Activated T-cell treated with anti-CD3 and anti-CD28 coated beads, Interleukin-2, amount 50 U/mL, for 72 hours (primary cell): ENCODE data around the gene DDX49. TPM values are rescaled to one million over a fixed set of nuclear protein-coding genes. Genes with fewer than 3 reads are reported as not detected.
A peak's percentile ranks its signal among the peaks of the same experiment; 100 is the strongest.

Experiments
- ATAC-seq, 2 donors: fragments of 150-1000 bp; cut with Tn5 transposase; replicated peaks in 1 of 2; 2 replicates each; pipeline ENCODE4 v1.10.0; 2021; ENCODE audit warnings: moderate library complexity in 2 of 2, mild to moderate bottlenecking in 1 of 2
- DNase-seq, 2 donors: peaks; one replicate each; pipeline ENCODE4 v3.0.0; 2021 to 2022; ENCODE audit warnings: mixed read lengths in 1 of 2
- H3K27ac Mint-ChIP-seq: one replicate; pipeline ENCODE4 v1.8.0; 2022; ENCODE audit warnings: mild to moderate bottlenecking, moderate library complexity, mixed read lengths
- H3K27me3 Mint-ChIP-seq: one replicate; pipeline ENCODE4 v1.8.0; 2022; ENCODE audit warnings: low read depth, mixed read lengths
- H3K36me3 Mint-ChIP-seq, 2 donors: one replicate each; pipeline ENCODE4 v1.8.0; 2022; ENCODE audit warnings: mixed read lengths in 2 of 2, mild to moderate bottlenecking in 1 of 2; ENCODE audit not compliant: insufficient read depth in 2 of 2
- H3K4me1 Mint-ChIP-seq: one replicate; pipeline ENCODE4 v1.8.0; 2022; ENCODE audit warnings: low read depth, mixed read lengths
- H3K4me3 Mint-ChIP-seq, 2 donors: one replicate each; pipeline ENCODE4 v1.8.0; 2022; ENCODE audit warnings: mild to moderate bottlenecking in 2 of 2, mixed read lengths in 2 of 2, moderate library complexity in 2 of 2
- H3K9me3 Mint-ChIP-seq, 2 donors: one replicate each; pipeline ENCODE4 v1.8.0; 2022; ENCODE audit warnings: mixed read lengths in 2 of 2
- total RNA-seq, 2 donors: library from RNA; stranded (reverse); gene quantifications; one replicate each; pipeline ENCODE4 v1.2.3, GENCODE V29; 2022

The DDX49 gene
- total RNA-seq, 2 donors from 2014 or later = 46.4 to 68.5 TPM

DNA sequence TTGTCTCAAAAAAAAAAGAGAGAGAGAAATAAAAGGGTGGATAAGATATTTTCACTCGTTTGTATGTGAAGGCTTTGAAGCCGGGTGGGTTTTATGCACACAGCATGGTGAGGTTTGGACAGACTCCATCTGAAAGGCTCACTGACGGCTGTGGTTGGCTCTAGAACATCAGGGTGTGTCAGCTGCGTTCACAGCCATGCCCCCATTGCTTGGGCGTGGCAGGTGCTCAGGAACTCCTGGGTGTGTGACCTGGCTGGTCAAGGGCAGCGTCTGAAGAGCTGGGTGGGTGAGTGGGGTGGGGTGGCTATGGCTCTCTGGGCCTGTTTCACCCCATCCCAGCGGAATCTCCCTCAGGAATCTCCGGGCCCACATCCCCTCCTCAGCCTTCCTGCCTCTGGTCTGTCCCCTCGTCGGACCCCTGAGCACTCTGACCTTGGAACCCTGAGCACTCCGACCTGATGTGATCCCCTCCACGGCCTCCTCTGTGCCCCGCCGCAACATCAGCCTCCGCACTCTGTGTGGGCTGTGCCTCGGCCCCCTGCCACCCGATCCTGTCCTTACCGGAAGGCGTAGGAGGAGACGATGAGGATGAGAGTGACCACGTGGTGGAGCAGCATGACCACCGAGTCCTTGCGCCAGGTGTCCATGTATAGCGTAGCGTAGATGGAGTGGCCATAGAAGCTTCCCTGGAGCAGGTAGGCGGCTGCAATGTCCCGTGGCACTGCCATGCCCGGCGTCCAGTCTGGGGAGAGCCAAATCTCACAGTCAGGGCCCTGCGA, 35.8 kb upstream of the DDX49 start:
- H3K27me3 Mint-ChIP-seq = peaks cover 6% of the 10 kb centered on the region
- H3K4me1 Mint-ChIP-seq = no peaks in the 10 kb centered on the region
- no peak overlapping the region for H3K4me3 Mint-ChIP-seq
- no peaks in the 10 kb centered on the region for H3K9me3 Mint-ChIP-seq
- ATAC-seq (no peak), DNase-seq (no peak)
- no peak overlapping the region for H3K27ac Mint-ChIP-seq
- H3K36me3 Mint-ChIP-seq = no peaks in the 10 kb centered on the region

DNA sequence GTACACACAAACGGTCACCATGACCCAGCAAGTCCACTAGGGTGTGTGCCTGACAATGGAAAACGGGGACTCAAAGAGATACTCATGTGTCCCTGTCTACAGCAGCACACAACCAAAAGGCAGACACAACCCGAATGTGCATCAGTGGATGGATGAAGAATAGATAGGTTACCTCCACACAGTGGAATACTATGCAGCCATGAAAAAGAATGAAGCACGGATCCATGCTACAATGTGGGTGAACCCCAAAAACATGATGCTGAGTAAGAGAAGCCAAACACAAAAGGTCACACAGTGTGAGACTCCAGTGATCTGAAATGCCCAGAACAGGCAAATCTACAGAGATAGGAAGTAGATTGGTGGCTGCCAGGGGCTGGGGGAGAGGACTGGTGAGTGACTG, 32.5 kb upstream of the DDX49 start:
- Mint-ChIP-seq H3K9me3 (no peaks in the 10 kb centered on the region), H3K4me1 (no peaks in the 10 kb centered on the region), H3K27me3 (peaks cover 6% of the 10 kb centered on the region), H3K27ac (no peak overlapping the region), H3K36me3 (no peaks in the 10 kb centered on the region), H3K4me3 (no peak overlapping the region)
- ATAC-seq (no peak), DNase-seq (no peak)

DNA sequence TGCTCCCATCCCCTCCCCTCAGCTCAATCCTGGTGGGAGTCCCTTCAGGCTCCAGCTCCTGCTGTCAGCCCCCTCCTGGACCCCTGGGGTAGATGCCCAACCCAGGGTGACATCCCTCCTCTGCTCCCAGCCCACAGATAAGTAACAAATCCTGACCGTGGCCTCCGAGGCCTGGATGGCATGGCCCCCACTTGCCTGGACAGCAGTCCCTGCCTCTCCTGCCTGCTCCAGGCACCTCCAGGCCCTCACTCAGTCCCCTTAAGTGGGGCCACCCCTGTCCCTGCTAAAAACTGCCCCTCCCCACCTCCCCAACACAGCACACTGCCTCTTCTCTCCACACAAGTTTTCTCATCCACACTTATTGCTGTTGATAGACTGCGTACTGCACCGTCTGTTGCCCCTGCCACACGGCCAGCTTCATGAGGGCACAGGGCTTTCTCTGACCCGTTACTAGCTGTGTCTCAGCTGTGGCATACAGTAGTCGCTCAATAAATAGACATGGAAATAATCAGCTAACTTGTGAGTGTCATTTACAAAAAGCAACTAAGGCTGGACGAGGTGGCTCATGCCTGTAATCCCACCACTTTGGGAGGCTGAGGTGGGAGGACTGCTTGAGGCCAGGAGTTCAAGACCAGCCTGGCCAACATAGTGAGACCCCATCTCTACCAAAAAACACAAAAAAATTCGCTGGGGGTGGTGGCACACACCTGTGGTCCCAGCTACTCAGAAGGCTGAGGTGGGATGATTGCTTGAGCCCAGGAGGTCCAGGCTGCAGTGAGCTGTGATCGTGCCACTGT, 29.4 kb upstream of the DDX49 start:
- no peaks in the 10 kb centered on the region for H3K36me3 Mint-ChIP-seq
- ATAC-seq = no peak
- peaks cover 22% of the 10 kb centered on the region for H3K27me3 Mint-ChIP-seq
- no peak for DNase-seq
- H3K9me3 Mint-ChIP-seq = no peaks in the 10 kb centered on the region
- no peaks in the 10 kb centered on the region for H3K4me1 Mint-ChIP-seq
- no peak overlapping the region for H3K4me3 Mint-ChIP-seq
- no peak overlapping the region for H3K27ac Mint-ChIP-seq

DNA sequence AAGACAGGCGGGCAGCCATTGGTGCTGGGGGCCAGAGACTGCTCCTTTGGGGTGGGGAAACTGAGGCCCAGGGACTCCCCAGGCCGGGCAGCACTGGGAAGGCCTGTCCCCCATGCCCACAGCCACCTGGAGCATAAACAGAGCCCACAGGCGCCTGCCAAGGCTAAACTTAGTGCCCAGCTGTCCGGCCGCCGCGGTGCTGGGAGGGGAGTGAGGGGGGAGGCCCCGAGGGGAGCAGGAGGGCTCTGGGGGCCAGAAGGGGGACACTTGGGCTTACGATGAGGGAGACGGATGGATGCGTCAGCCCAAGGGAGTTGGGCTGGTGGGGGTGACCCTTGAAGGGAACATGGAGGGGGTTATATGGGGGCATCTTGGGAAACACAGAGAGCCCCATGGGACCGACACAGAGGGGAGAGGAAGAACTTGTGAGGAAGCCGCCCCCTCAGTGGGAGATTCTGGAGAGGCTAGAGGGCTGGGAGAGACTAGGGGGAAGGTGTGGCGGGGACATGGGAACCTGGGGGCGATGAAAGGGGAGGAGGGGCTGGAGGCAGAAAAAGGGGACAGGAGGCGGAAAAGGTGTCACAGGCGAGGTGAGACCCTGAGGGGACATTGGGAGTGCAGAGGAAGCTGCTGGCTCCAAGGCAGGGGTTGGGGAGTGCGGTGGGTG, 25.8 kb upstream of the DDX49 start:
- H3K27me3 Mint-ChIP-seq = peaks cover 33% of the 10 kb centered on the region
- no peak for DNase-seq
- no peak for ATAC-seq
- no peak overlapping the region for H3K4me3 Mint-ChIP-seq
- H3K27ac Mint-ChIP-seq = no peak overlapping the region
- peaks cover 0 to 2% of the 10 kb centered on the region in 2 donors for H3K36me3 Mint-ChIP-seq
- H3K9me3 Mint-ChIP-seq = no peaks in the 10 kb centered on the region
- H3K4me1 Mint-ChIP-seq = peaks cover 11% of the 10 kb centered on the region

DNA sequence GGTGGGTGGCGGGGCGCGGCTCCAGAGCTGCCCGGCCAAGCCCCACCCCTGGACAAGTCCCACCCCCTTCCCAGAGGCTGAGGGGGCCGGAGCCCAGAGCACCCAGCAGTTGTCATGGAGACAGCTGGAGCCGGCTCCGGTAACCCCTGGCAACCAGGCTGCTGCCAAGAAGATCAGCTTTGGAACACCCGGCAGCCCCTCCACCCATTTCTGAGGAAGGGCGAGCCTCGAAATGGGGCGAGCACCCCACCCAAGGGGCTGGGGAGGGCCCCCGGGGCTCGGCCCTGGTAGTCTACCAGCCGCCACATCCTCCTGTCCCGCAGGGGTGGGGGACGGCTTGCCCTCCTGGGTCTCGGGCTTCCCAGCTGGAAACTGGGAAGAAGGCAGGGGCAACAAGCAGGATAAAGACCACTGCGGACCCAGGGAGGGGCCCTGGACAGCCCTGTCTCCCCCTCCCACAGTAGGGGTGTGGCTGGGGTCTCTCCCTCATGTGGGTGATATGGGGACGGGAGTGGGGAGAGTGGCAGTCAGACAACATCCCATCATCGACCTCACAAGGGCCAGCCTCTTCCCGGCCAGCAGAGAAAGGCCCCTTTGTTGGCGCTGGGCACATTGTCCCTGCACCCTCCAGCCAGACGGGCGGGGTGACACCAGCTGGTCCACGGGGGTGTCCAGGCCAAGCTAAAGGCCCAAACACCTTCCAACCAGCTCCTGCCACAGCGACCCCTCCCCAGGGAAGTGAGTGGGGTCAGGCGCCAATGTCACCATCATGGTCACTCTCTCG, 25.1 kb upstream of the DDX49 start:
- peaks cover 11% of the 10 kb centered on the region for H3K4me1 Mint-ChIP-seq
- H3K9me3 Mint-ChIP-seq = no peaks in the 10 kb centered on the region
- H3K4me3 Mint-ChIP-seq = no peak overlapping the region
- DNase-seq (no peak), ATAC-seq (no peak)
- H3K27me3 Mint-ChIP-seq = peaks cover 33% of the 10 kb centered on the region
- peaks cover 0 to 2% of the 10 kb centered on the region in 2 donors for H3K36me3 Mint-ChIP-seq
- H3K27ac Mint-ChIP-seq = no peak overlapping the region

DNA sequence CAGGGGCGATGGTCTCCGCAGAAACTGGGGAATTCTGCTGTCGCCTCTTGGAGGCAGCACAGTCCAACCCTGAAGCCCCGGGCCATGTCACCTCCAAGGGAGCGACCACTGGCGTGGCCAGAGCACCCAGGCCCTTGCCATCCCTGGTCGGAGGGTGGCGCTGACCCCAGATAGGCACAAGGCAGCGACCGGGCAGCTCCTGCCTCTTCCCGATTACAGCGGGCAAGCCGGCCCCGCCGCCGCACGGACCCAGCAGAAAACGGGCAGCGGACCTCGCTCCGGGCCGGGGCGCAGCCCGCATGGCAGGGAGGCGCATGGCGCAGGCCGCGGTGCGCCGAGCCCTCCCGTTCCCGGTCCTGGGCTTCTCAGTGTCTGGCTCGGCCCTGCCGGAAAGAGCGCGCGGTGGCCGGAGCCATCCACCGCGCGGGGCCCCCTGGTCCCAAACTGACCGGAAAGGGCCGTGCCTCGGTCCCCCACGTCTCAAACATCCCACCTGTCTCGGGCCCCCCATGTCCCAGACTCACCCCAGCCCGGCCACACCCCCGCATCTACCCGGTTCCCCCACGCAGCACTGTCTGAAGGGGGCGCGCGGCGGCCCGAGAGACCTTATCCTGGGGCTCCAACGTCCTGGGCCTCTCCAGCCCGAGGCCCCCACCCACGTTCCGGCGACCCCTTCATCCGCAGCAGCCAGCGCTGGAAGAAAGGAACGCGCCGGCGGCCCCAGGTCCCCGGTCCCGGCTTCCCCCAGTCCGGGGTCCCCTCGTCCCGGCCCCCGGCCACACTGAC, 24.3 kb upstream of the DDX49 start:
- Mint-ChIP-seq H3K4me1 (peaks cover 11% of the 10 kb centered on the region), H3K36me3 (peaks cover 0 to 2% of the 10 kb centered on the region in 2 donors), H3K9me3 (no peaks in the 10 kb centered on the region), H3K4me3 (peak overlapping the region; percentile 65 to 71), H3K27ac (no peak overlapping the region), H3K27me3 (peaks cover 33% of the 10 kb centered on the region)
- ATAC-seq (peak; percentile 26 to 29), DNase-seq (peak in 1 of 2 donors; percentile 18)

DNA sequence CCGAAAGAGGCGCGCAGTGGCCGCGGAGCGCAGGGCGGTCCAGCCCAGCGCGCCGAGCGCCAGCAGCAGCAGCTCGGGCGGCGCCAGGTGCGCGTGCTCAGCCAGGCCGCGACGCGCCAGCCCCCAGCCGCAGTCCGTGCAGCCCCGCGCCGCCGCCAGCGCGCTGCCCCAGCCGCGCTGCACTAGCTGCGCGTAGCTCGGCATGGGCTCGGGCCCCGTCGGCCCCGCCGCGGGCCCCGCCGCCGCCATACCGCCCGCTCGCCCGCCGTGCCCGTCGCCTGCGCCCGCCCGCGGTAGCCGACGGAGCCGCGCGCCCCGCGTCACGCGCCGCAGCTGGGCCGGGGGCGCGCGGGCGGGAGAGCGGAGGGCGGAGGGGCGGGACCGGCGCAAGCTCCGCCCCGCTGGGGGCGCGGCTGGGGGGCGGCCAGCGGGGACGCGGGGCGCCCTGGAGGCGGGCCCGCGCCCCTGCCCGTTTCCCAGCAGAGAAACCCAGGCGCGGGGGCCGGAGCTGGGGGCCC, 23.6 kb upstream of the DDX49 start, which contains the start of gene CERS1:
Gene CERS1 (minus strand): TSS at position 335 of the 518 bp plus-strand sequence. CDS start 86 bp downstream, at position 249.
- H3K4me3 Mint-ChIP-seq = peak within 1 kb of the TSS; percentile 82 to 84
- peaks cover 11% of the 10 kb centered on the region for H3K4me1 Mint-ChIP-seq
- DNase-seq = no peak
- peaks cover 33% of the 10 kb centered on the region for H3K27me3 Mint-ChIP-seq
- no peak within 1 kb of the TSS for H3K27ac Mint-ChIP-seq
- H3K36me3 Mint-ChIP-seq = peaks cover 0 to 2% of the 10 kb centered on the region in 2 donors
- peak; percentile 22 to 24 for ATAC-seq
- no peaks in the 10 kb centered on the region for H3K9me3 Mint-ChIP-seq

DNA sequence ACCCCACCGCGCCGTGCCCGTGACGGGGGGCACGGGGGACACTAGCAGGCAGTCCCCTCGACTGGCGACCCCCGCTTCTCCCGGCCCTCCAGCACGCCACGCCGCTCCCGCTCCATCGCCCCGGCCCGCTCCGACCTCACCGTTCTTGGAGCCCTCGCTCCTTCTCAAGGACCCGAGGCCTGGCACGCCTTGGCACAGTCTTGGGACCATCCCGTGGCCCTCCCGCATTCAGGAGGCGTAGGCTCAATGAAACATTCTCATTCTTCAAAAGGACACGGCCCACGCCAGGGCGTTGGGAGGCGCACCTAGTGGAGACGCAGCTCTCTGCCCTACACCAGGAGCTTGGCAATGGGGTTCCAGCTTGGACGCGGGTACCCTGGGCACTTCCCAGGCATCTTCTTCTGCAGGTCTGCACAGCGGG, 23.1 kb upstream of the DDX49 start:
- peak overlapping the region; percentile 82 to 84 for H3K4me3 Mint-ChIP-seq
- H3K9me3 Mint-ChIP-seq = no peaks in the 10 kb centered on the region
- DNase-seq (no peak), ATAC-seq (no peak)
- H3K27me3 Mint-ChIP-seq = peaks cover 33% of the 10 kb centered on the region
- peaks cover 0 to 2% of the 10 kb centered on the region in 2 donors for H3K36me3 Mint-ChIP-seq
- no peak overlapping the region for H3K27ac Mint-ChIP-seq
- H3K4me1 Mint-ChIP-seq = peaks cover 11% of the 10 kb centered on the region

DNA sequence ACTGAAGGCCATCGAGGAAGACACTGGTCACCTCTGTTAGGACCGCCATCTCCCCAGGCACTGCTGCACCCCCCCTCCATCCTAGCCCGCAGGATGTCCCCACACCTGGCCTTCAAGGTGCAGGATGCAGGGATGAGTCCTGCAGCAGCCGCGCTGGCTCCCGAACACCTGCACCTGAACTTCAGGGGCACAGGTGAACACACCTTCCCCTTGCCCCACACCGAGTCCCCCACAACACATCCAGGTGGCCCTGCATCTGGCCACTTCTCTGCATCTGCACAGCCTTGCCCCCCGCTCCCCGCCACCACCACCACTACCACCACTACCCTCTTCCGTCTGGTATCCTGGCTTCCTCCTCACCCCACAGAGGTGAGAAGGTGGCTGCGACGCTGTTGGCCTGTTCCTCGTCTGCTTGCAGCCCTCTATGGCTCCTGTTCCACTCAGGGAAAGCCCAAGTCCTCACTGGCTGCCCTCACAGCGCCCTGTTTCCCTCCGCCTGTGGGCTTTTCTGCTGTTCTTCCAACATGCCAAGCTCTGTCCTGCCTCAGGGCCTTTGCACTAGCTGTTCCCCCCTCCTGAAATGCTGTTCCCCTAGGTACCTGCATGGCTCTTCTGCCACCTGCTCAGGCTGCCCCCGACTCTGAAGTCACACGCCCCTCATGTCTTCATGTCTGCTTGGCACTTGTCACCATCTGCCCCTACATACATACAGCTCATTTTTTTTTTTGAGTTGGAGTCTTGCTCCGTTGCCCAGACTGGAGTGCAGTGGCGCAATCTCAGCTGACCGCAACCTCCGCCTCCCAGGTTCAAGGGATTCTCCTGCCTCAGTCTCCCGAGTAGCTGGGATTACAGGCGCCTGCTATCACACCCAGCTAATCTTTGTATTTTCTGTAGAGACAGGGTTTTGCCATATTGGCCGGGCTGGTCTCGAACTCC, 22.2 kb upstream of the DDX49 start:
- ATAC-seq (no peak), DNase-seq (no peak)
- no peaks in the 10 kb centered on the region for H3K9me3 Mint-ChIP-seq
- H3K4me3 Mint-ChIP-seq = peak overlapping the region; percentile 13 to 82
- H3K4me1 Mint-ChIP-seq = peaks cover 11% of the 10 kb centered on the region
- peaks cover 0 to 2% of the 10 kb centered on the region in 2 donors for H3K36me3 Mint-ChIP-seq
- peaks cover 33% of the 10 kb centered on the region for H3K27me3 Mint-ChIP-seq
- peak overlapping the region; percentile 20 for H3K27ac Mint-ChIP-seq

DNA sequence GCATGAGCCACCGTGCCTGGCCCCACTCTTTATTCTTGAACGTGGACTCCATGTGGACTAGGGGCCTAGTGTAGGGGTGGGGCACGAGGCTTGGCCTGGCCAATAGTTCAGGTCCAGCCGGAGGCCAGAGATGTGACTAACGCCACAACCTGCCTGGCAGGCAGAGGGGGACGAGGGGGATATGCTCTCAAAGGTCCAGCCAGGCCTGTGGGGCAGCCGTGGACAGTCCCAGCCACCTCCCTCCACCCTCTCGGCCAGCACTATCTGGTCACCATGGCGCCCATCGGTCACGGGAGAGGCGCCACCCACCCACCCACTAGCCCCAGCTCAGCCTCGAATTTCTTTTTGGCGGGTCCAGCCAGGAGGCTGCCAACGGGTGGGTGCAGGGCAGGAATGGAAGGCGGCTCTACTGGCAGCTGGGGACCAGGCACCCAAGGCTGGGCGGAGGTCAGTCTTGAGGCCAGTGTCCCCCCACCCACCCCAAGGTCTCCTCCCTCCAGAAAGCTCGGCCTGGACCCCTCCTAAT, 21.4 kb upstream of the DDX49 start:
- H3K27me3 Mint-ChIP-seq = peaks cover 30% of the 10 kb centered on the region
- peaks cover 0 to 2% of the 10 kb centered on the region in 2 donors for H3K36me3 Mint-ChIP-seq
- H3K4me1 Mint-ChIP-seq = peaks cover 11% of the 10 kb centered on the region
- H3K27ac Mint-ChIP-seq = no peak overlapping the region
- ATAC-seq (no peak), DNase-seq (no peak)
- no peaks in the 10 kb centered on the region for H3K9me3 Mint-ChIP-seq
- H3K4me3 Mint-ChIP-seq = no peak overlapping the region
